ENCODE results near the gene SLC22A4. TPM values are rescaled to one million over a fixed set of nuclear protein-coding genes. Genes with fewer than 3 reads are reported as not detected.
A peak's percentile ranks its signal among the peaks of the same experiment; 100 is the strongest.

The SLC22A4 gene
- total RNA-seq: 1.1 and 2.1 TPM in 2 replicates

DNA sequence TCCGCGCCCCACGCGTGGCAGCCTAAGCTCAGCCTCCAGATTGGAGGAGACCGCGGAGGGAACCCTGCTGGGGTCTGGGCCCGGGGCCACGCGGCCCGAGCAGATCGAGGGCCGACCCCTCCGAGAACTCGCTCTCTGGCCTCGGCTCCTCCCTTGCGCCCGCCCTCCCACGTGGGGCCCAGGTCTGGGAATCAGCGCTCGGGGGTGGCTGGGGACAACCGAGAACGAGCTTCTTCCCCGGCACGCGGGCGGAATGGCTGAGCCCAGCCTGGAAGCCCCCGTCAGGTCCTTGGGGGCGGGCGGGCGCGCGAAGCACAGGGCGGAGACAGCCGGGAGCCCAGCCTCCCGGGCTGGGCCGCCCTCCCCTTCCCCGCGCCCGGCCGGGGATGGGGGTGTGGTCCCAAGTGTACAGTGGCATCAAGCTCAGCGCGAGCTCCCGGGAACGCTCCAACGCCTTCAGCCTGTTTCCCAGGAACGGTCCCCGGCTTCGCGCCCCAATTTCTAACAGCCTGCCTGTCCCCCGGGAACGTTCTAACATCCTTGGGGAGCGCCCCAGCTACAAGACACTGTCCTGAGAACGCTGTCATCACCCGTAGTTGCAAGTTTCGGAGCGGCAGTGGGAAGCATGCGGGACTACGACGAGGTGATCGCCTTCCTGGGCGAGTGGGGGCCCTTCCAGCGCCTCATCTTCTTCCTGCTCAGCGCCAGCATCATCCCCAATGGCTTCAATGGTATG is at the start of gene SLC22A4:
TSS of gene SLC22A4 (plus strand) at position 403 of the 736 bp plus-strand sequence. CDS start at position 626, 223 bp downstream.
- Mint-ChIP-seq H3K27ac (peak within 1 kb of the TSS; percentile 94), H3K27me3 (peaks cover 5% of the 10 kb centered on the region), H3K36me3 (ENCODE audit: low read depth) (no peaks in the 10 kb centered on the region), H3K9me3 (no peaks in the 10 kb centered on the region), H3K4me3 (peak within 1 kb of the TSS; percentile 96), H3K4me1 (peaks cover 30% of the 10 kb centered on the region)
- DNase-seq: peak; percentile 92
- intact Hi-C loops (cut with micrococcal nuclease): loop anchor here (1.0 to 5.0 kb wide), 6 partner anchors 33 to 733 kb away; partner anchors contain the start of genes CSF2, P4HA2 and ZCCHC10

DNA sequence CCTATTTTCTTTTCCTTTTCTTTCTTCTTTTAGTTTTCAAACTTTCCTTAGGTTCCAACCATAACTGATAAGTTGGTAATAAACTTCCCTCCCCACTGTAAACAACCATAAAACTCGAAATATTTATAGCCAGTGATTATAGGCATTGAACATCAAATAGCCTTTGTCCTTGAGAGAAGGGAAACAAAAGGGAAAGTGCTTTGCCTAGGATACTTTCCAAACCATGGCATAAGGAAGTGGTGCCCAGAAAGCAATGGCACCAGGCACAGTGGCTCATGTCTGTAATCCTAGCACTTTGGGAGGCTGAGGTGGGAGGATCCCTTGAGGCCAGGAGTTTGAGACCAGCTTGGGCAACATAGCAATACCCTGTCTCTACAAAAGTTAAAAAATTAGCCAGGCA is 48.6 kb upstream of the SLC22A4 start:
- Mint-ChIP-seq H3K27ac (no peak overlapping the region), H3K27me3 (peaks cover 29% of the 10 kb centered on the region), H3K4me3 (no peak overlapping the region), H3K4me1 (no peaks in the 10 kb centered on the region), H3K9me3 (peaks cover 36% of the 10 kb centered on the region), H3K36me3 (ENCODE audit: low read depth) (peaks cover 2% of the 10 kb centered on the region)
- no peak for DNase-seq
- intact Hi-C loops (cut with micrococcal nuclease): no loop called here

DNA sequence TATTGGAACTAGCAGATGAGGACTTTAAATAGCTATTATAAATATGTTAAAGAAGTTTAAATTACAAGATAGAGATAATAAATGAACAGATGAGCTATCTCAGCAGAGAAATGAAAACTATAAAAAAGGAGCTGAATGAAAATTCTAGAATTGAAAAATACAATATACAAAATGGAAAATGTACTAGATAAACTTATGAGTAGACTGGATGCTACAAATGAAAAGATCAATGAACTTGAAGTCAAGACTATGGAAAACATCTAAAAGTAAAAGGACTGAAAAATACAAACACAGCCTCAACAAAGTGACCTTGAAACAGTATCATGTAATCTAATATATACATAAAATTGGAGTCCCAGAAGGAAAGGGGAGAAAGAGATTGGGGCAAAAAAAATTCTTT is 47.4 kb upstream of the SLC22A4 start:
- DNase-seq: no peak
- H3K9me3 Mint-ChIP-seq: peaks cover 36% of the 10 kb centered on the region
- no peak overlapping the region for H3K27ac Mint-ChIP-seq
- peaks cover 2% of the 10 kb centered on the region for H3K36me3 Mint-ChIP-seq (ENCODE audit: low read depth)
- no peak overlapping the region for H3K4me3 Mint-ChIP-seq
- intact Hi-C loops (cut with micrococcal nuclease): no loop called here
- peaks cover 29% of the 10 kb centered on the region for H3K27me3 Mint-ChIP-seq
- H3K4me1 Mint-ChIP-seq: no peaks in the 10 kb centered on the region

DNA sequence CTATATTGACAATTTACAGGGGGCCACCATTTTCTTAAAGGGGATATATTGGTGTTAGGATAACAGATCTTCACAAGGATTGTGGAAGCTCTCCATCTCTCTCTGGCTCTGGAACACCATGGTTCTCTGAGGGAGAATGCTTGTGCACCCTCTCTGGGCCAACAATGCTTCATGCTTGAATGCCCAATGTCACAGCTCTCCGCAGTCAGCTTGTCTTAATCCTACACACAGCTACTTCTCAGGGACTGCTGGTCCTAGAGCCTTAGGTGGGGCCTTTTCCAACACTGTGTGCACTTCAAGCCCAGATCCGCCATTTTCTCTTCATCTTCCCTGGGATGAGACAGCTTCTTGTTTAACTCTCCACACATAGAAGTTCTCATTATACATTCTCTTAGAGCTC is 43.6 kb upstream of the SLC22A4 start:
- Mint-ChIP-seq H3K4me3 (no peak overlapping the region), H3K27me3 (peaks cover 18% of the 10 kb centered on the region), H3K27ac (no peak overlapping the region), H3K4me1 (no peaks in the 10 kb centered on the region), H3K36me3 (ENCODE audit: low read depth) (no peaks in the 10 kb centered on the region), H3K9me3 (peaks cover 14% of the 10 kb centered on the region)
- intact Hi-C loops (cut with micrococcal nuclease): no loop called here
- no peak for DNase-seq

DNA sequence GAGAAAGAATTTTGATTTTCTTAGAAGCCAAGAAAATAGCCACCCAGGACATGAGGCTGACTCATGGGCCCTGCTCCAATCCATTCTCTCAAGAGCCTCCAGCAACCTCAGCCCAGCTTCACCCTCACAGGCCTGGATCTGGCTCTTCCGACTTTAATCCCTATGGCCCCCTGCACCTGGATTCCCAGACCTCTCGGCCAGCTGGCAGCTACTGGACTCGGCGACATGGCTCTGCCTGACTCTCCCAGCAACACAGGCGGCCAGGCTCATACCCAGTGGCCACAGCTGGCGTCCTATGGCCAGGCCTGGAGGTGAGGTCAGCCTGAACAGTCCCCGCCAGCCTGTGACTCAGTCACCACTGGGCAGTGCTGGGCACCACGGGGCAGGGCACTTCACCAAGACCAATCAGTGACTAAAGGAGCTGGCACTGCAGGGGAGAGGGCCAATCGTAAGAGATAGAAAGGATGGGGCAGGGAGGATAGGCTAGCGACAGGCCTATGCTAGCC is 42.9 kb upstream of the SLC22A4 start:
- intact Hi-C loops (cut with micrococcal nuclease): no loop called here

DNA sequence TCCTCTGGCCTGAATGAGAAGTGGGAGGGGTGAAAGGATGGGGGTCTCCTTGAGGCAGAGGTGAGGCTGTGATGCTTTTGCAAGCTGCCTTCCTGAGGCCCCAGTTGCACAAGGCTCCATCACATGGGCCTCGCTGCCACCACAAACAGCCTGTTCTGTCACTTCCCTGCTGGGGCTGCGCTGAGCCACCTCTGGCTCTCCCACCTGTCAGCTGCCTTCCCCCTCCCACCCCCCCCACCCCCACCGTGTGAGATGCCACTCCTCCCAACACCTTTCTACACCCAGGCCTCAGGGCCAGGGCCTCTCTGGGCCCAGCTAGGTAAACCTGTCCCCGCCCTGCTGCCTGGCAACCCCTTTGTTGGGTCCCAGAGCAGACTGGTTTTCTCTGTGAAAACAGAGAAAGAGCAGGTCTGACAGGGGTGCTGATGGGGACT is 41.2 kb upstream of the SLC22A4 start:
- Mint-ChIP-seq H3K4me1 (no peaks in the 10 kb centered on the region), H3K27me3 (peaks cover 27% of the 10 kb centered on the region), H3K36me3 (ENCODE audit: low read depth) (no peaks in the 10 kb centered on the region), H3K4me3 (no peak overlapping the region), H3K27ac (no peak overlapping the region), H3K9me3 (no peaks in the 10 kb centered on the region)
- DNase-seq: no peak
- intact Hi-C loops (cut with micrococcal nuclease): no loop called here

More for the DNA sequence above, 42.9 kb upstream of the SLC22A4 start:
- Mint-ChIP-seq H3K27ac (no peak overlapping the region), H3K9me3 (peaks cover 7% of the 10 kb centered on the region), H3K4me3 (no peak overlapping the region), H3K27me3 (peaks cover 21% of the 10 kb centered on the region), H3K36me3 (ENCODE audit: low read depth) (no peaks in the 10 kb centered on the region), H3K4me1 (no peaks in the 10 kb centered on the region)
- DNase-seq: no peak

DNA sequence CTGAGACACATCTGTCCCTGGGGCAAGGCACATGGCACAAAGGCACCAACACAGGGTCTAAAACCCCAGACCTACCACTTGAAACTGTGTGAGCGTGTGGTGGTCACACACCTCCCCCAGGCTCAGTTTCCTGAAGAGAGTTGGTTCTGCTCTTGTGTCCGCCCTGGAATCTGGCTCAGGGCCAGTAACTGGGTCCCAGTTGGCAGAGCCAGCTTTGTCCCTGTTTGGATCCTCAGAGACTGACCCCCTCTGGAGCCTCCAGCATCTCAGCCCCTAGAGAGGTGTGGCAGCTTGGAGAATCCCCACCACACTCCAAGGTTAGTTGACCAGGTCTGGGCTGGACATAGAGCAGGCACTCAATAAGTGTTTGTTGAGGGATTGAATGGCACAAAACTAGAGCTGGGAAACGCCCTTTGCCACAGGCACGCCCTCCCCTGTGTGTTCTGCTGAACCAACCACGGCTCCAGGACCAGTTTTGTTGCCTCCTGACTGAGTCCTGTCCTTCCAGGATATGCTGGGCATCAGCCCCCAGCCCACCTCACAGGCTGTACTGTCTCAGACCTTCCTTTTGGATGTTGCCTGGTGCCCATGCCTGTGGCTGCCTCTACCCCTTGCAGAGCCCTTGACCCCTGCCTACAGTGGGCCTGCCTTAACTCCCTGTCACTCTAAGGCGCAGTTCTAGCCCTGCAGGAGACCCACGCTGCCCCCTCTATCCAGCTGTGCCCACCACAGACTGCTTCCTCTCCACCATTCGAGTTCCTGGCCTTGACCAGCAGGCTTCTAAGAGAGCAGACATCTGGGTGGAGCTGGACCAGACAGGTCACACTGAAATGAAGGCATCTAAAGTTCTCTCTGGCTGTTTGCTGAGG is 40.5 kb upstream of the SLC22A4 start:
- Mint-ChIP-seq H3K27me3 (peaks cover 27% of the 10 kb centered on the region), H3K27ac (no peak overlapping the region), H3K4me1 (no peaks in the 10 kb centered on the region), H3K4me3 (no peak overlapping the region), H3K36me3 (ENCODE audit: low read depth) (no peaks in the 10 kb centered on the region), H3K9me3 (no peaks in the 10 kb centered on the region)
- DNase-seq: no peak
- intact Hi-C loops (cut with micrococcal nuclease): no loop called here

DNA sequence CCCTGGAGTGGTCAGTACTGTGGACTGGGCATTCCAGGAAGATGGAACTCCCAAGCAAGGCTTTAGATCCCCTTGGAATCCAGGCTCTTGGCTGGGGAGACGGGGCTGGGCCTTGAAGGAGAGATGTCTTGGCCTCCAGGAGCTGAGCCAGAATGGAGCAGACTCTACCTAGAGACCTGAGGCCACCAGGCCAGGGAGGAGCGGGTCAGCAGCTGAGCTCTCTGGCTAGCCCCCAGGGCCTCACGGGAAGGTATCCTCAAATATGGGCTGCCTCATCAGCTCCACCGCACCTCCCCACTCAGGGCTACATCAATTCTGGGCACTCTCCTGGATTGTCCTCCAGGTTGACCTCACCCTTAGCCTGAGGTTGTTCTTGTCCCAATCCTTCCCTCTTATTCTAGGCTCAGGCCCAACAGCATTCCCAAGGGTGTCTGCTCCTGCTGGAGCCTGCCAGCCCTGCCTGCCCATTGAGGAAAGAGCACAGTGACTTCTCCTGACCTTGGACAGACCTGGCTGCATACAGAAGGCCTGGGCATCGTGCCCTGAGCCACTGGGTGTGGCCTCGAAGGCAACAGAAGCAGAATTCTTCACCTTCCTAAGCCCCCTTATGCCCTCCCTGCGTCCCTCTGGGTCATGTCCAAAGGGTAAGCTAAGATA is 39.7 kb upstream of the SLC22A4 start:
- intact Hi-C loops (cut with micrococcal nuclease): no loop called here
- no peaks in the 10 kb centered on the region for H3K36me3 Mint-ChIP-seq (ENCODE audit: low read depth)
- DNase-seq: no peak
- H3K4me1 Mint-ChIP-seq: peaks cover 3% of the 10 kb centered on the region
- no peak overlapping the region for H3K27ac Mint-ChIP-seq
- H3K27me3 Mint-ChIP-seq: peaks cover 25% of the 10 kb centered on the region
- H3K9me3 Mint-ChIP-seq: no peaks in the 10 kb centered on the region
- no peak overlapping the region for H3K4me3 Mint-ChIP-seq

DNA sequence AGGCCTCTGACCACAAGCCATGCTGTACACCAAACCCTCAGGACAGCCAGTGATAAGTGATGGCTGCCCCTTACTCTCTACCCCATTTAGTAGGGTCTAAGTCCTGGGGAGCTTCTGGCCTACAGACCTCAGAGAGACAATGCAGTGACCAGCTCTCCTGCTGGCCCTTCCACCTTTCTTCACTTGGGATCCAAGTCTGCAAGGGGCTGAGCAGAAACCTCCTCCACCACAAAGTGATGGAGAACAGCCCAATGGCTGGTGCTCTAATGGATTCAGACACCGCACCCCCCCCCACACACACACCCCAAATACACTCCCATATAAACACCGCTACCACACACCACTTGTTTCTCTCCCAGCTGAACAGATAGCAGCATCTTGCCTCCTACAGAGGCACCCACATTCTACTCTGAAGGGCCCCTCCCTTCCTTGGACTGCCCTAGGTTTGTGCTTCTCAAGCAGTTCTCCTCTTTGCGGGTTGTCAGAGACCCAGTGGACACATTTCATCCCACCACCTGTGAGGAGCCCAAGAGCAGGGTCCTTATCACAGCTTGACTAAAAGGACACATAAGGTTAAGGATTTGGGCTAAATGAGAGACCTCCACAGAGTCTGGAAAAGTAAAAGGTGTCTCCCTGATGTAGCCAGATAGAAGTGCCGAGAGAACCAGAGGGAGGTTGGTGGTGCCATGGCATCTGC is 38.0 kb upstream of the SLC22A4 start:
- no peak for DNase-seq
- Mint-ChIP-seq H3K4me1 (peaks cover 16% of the 10 kb centered on the region), H3K9me3 (no peaks in the 10 kb centered on the region), H3K27ac (peak overlapping the region; percentile 50), H3K4me3 (no peak overlapping the region), H3K36me3 (ENCODE audit: low read depth) (no peaks in the 10 kb centered on the region), H3K27me3 (peaks cover 21% of the 10 kb centered on the region)
- intact Hi-C loops (cut with micrococcal nuclease): no loop called here

DNA sequence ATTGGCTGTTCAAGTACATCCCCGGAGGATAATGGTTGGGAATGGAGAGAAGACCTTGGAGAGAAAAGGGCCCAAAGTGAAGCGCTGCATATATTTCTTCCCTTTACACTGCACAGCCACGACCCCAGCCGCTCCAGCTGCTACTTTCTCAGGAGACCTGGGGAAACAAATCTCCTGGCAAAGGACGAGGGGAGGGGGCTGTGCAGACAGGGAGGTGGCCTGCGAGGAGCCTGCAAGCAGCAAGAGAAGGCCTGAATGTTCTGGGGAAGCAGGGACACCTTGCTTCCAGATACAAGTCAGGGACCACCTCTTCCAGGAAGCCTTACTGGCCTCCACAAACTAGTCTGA is 37.4 kb upstream of the SLC22A4 start:
- no peak for DNase-seq

DNA sequence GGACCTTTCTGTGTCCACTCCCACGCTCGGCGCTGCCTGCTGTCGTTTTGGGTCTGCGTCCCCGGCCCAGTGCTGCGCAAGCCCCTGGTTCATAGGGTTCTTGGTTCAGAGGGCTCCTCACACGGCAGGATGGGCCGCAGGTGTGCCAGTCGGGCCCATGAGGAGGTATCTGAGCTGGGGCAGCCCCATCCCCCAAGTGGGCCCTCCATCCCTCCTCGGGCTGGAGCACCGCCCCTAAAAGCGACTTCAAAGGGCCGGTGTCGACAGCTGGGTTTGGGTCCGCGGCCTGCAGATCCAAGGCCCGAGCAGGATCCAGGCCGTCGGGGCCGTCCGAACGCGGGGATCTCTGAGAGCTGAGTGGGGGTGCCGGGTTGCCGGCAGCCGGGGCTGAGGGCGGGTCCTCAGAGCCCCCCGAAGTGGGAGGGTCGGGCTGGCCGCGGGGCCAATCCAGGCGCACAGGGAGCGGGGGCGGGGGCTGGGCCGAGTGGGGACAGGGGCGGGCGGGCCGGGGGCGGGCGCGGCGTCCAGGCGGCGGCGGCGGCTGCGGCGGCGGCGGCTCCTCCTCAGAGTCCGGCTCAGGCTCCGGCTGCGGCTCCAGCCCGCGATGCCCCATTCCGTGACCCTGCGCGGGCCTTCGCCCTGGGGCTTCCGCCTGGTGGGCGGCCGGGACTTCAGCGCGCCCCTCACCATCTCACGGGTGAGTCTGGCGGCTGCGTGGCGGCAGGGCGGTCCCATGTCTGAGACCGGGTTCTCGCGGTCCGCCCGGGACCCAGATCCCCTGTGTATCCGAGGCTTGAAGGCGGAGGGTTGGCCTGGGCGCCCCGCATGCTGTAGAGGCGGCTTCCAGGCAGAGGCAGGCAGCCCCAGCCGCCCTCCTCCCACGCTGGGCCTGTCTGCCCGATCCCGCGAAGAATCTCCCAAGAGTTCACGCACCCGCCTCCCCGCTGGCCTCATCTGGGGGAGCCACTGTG is 36.8 kb upstream of the SLC22A4 start, which contains the start of gene PDLIM4:
TSS of gene PDLIM4 (plus strand) at position 566 of the 971 bp plus-strand sequence. CDS start at position 605, 39 bp downstream.
- Mint-ChIP-seq H3K36me3 (ENCODE audit: low read depth) (no peaks in the 10 kb centered on the region), H3K4me1 (peaks cover 21% of the 10 kb centered on the region), H3K4me3 (no peak within 1 kb of the TSS), H3K27me3 (peaks cover 21% of the 10 kb centered on the region), H3K9me3 (no peaks in the 10 kb centered on the region), H3K27ac (peak within 1 kb of the TSS; percentile 50)
- DNase-seq: no peak
- intact Hi-C loops (cut with micrococcal nuclease): no loop called here

More for the DNA sequence above, 37.4 kb upstream of the SLC22A4 start:
- Mint-ChIP-seq H3K27ac (peak overlapping the region; percentile 50), H3K27me3 (peaks cover 21% of the 10 kb centered on the region), H3K4me1 (peaks cover 17% of the 10 kb centered on the region), H3K9me3 (no peaks in the 10 kb centered on the region), H3K36me3 (ENCODE audit: low read depth) (no peaks in the 10 kb centered on the region), H3K4me3 (no peak overlapping the region)
- intact Hi-C loops (cut with micrococcal nuclease): no loop called here
